ENCODE measurements around the gene THBS2. TPM values are rescaled to one million over a fixed set of nuclear protein-coding genes. Genes with fewer than 3 reads are reported as not detected.
A peak's percentile ranks its signal among the peaks of the same experiment; 100 is the strongest.

The THBS2 gene
- total RNA-seq, 1 experiment from 2014 or later = not detected

- no peaks in the 10 kb centered on the region for H3K36me3 Mint-ChIP-seq (ENCODE audit: insufficient read depth, unreplicated experiment)
- peaks cover 22% of the 10 kb centered on the region for H3K9me3 Mint-ChIP-seq (ENCODE audit: unreplicated experiment)
- peak overlapping the region; percentile 78 for H3K27ac Mint-ChIP-seq (ENCODE audit: low read depth, unreplicated experiment)
- POLR2A ChIA-PET = no interaction called here
- BruUV-seq (replicated peaks) = no TSS peak
- DNase-seq (ENCODE audit: unreplicated experiment) = no peak
- intact Hi-C loops (cut with micrococcal nuclease) = no loop called here
- no peak for TF ChIP-seq CTCF (IDR thresholded peaks at IDR 0.05; ENCODE audit: unreplicated experiment)
- no peak overlapping the region for H3K4me3 Mint-ChIP-seq (ENCODE audit: unreplicated experiment)
- CTCF ChIA-PET = no interaction called here
- H3K4me1 Mint-ChIP-seq (ENCODE audit: insufficient read depth, unreplicated experiment) = no peaks in the 10 kb centered on the region
- no peaks in the 10 kb centered on the region for H3K27me3 Mint-ChIP-seq (ENCODE audit: insufficient read depth, unreplicated experiment)
Observed at GRCh38 chr6:169207482-169207881, 46.2 kb downstream of the THBS2 start.

GRCh38 chr6:169205176-169206160, 48.2 kb downstream of the THBS2 start:
- BruUV-seq (replicated peaks) = no TSS peak
- no peaks in the 10 kb centered on the region for H3K4me1 Mint-ChIP-seq (ENCODE audit: insufficient read depth, unreplicated experiment)
- no peaks in the 10 kb centered on the region for H3K27me3 Mint-ChIP-seq (ENCODE audit: insufficient read depth, unreplicated experiment)
- POLR2A ChIA-PET = no interaction called here
- TF ChIP-seq CTCF (IDR thresholded peaks at IDR 0.05; ENCODE audit: unreplicated experiment) = no peak
- CTCF ChIA-PET = no interaction called here
- intact Hi-C loops (cut with micrococcal nuclease) = no loop called here
- H3K27ac Mint-ChIP-seq (ENCODE audit: low read depth, unreplicated experiment) = no peak overlapping the region
- no peak for DNase-seq (ENCODE audit: unreplicated experiment)
- peaks cover 22% of the 10 kb centered on the region for H3K9me3 Mint-ChIP-seq (ENCODE audit: unreplicated experiment)
- H3K36me3 Mint-ChIP-seq (ENCODE audit: insufficient read depth, unreplicated experiment) = no peaks in the 10 kb centered on the region
- H3K4me3 Mint-ChIP-seq (ENCODE audit: unreplicated experiment) = no peak overlapping the region

- intact Hi-C loops (cut with micrococcal nuclease) = no loop called here
- H3K4me1 Mint-ChIP-seq (ENCODE audit: insufficient read depth, unreplicated experiment) = no peaks in the 10 kb centered on the region
- H3K27ac Mint-ChIP-seq (ENCODE audit: low read depth, unreplicated experiment) = no peak overlapping the region
- H3K27me3 Mint-ChIP-seq (ENCODE audit: insufficient read depth, unreplicated experiment) = no peaks in the 10 kb centered on the region
- no peak for DNase-seq (ENCODE audit: unreplicated experiment)
- CTCF ChIA-PET = no interaction called here
- H3K36me3 Mint-ChIP-seq (ENCODE audit: insufficient read depth, unreplicated experiment) = no peaks in the 10 kb centered on the region
- BruUV-seq (replicated peaks) = no TSS peak
- peaks cover 22% of the 10 kb centered on the region for H3K9me3 Mint-ChIP-seq (ENCODE audit: unreplicated experiment)
- TF ChIP-seq CTCF (IDR thresholded peaks at IDR 0.05; ENCODE audit: unreplicated experiment) = no peak
- POLR2A ChIA-PET = no interaction called here
- no peak overlapping the region for H3K4me3 Mint-ChIP-seq (ENCODE audit: unreplicated experiment)
Observed at GRCh38 chr6:169204167-169204566, 49.5 kb downstream of the THBS2 start.

GRCh38 chr6:169201985-169202384, 51.7 kb downstream of the THBS2 start:
- intact Hi-C loops (cut with micrococcal nuclease) = no loop called here
- no peaks in the 10 kb centered on the region for H3K36me3 Mint-ChIP-seq (ENCODE audit: insufficient read depth, unreplicated experiment)
- ChIA-PET CTCF (no interaction called here), POLR2A (no interaction called here)
- peaks cover 7% of the 10 kb centered on the region for H3K9me3 Mint-ChIP-seq (ENCODE audit: unreplicated experiment)
- no peak overlapping the region for H3K4me3 Mint-ChIP-seq (ENCODE audit: unreplicated experiment)
- BruUV-seq (replicated peaks) = no TSS peak
- no peak overlapping the region for H3K27ac Mint-ChIP-seq (ENCODE audit: low read depth, unreplicated experiment)
- H3K27me3 Mint-ChIP-seq (ENCODE audit: insufficient read depth, unreplicated experiment) = no peaks in the 10 kb centered on the region
- no peaks in the 10 kb centered on the region for H3K4me1 Mint-ChIP-seq (ENCODE audit: insufficient read depth, unreplicated experiment)
- TF ChIP-seq CTCF (IDR thresholded peaks at IDR 0.05; ENCODE audit: unreplicated experiment) = no peak
- no peak for DNase-seq (ENCODE audit: unreplicated experiment)
